ENCODE results near the gene FBXL14. TPM values are rescaled to one million over a fixed set of nuclear protein-coding genes. Genes with fewer than 3 reads are reported as not detected.

Gene FBXL14
- total and polyA plus RNA-seq, 2 of the 13 experiments (the other 11 are each of a cell fraction or from before 2014, with no cell fraction given), result 7.0 to 7.4 TPM

GRCh38 chr12:1523046-1523445 is 71.3 kb downstream of the FBXL14 start:
- Histone ChIP-seq H4K20me1 (ENCODE audit: insufficient read depth, low read length) (no peaks in the 10 kb centered on the region; the same call in 1 of the 2 replicates), H3K4me2 (ENCODE audit: low read depth, low read length) (no peak overlapping the region), H3K36me3 (replicated peaks in 1 of 2; ENCODE audit: control insufficient read depth in 1 of 2, insufficient read depth in 2 of 2, low read length in 2 of 2) (no peaks in the 10 kb centered on the region), H3K9ac (ENCODE audit: insufficient read depth, low read depth, low read length) (no peak overlapping the region), H3K4me3 (replicated peaks in 1 of 3; ENCODE audit: insufficient read depth in 1 of 3, low read depth in 2 of 3, low read length in 3 of 3) (no peak overlapping the region), H2AFZ (ENCODE audit: low read length) (no peak overlapping the region), H3K27ac (ENCODE audit: extremely low read length, insufficient read depth, low read length) (no peak overlapping the region), H3K4me1 (ENCODE audit: insufficient read depth, low read length) (peaks cover 23% of the 10 kb centered on the region), H3K79me2 (ENCODE audit: insufficient read depth, low read length) (no peaks in the 10 kb centered on the region), H3K9me3 (ENCODE audit: low read length) (no peaks in the 10 kb centered on the region), H3K27me3 (ENCODE audit: control insufficient read depth in 1 of 2, insufficient read depth in 2 of 2, low read length in 2 of 2) (peaks cover 4 to 20% of the 10 kb centered on the region in 2 experiments; a peak in 3 of 5 replicates)
- no peak for DNase-seq (ENCODE audit: low spot score)
- no peak for ATAC-seq
- WGBS (ENCODE audit: low lambda C conversion rate), result 90% methylated on average over 4 of the region's 8 CpGs
- no peak for TF ChIP-seq HMG20A (CRISPR knock-in tag; IDR thresholded peaks at IDR 0.05; ENCODE audit: borderline replicate concordance)
- TF ChIP-seq IRF1 (CRISPR knock-in tag; IDR thresholded peaks at IDR 0.05; ENCODE audit: low read depth), result no peak
- TF ChIP-seq ZNF317 (CRISPR knock-in tag; IDR thresholded peaks at IDR 0.05), result no peak
- TF ChIP-seq POGK (CRISPR knock-in tag; conservative IDR thresholded peaks at IDR 0.05), result no peak
- TF ChIP-seq FOXA3 (CRISPR knock-in tag; IDR thresholded peaks at IDR 0.05), result no peak
- TF ChIP-seq CBX1 (IDR thresholded peaks at IDR 0.05; ENCODE audit: low read depth), result no peak
- no peak for TF ChIP-seq ZNF678 (CRISPR knock-in tag; IDR thresholded peaks at IDR 0.05)
- no peak for TF ChIP-seq ZNF34 (CRISPR knock-in tag; IDR thresholded peaks at IDR 0.05; ENCODE audit: borderline replicate concordance)
- no peak for TF ChIP-seq SNAPC4 (CRISPR knock-in tag; IDR thresholded peaks at IDR 0.05)
- TF ChIP-seq ERF (CRISPR knock-in tag; IDR thresholded peaks at IDR 0.05), result no peak
- no peak for TF ChIP-seq ZBTB2 (CRISPR knock-in tag; IDR thresholded peaks at IDR 0.05; ENCODE audit: low read depth)
- TF ChIP-seq TCF7L2 (IDR thresholded peaks at IDR 0.05; ENCODE audit: low read depth, low read length), result no peak
- no peak for TF ChIP-seq ZNF20 (CRISPR knock-in tag; IDR thresholded peaks at IDR 0.05)
- no peak for TF ChIP-seq NR0B2 (CRISPR knock-in tag; IDR thresholded peaks at IDR 0.05)
- intact Hi-C loops (cut with micrococcal nuclease; ENCODE audit: unreplicated experiment) (no loop called here), in situ Hi-C loops (cut with HindIII; ENCODE audit: extremely low pct_ligation_motif_present, low pct_unique_long_range_greater_than_20kb) (no loop called here)
- ChIA-PET POLR2A (no interaction called here), CTCF (ENCODE audit: low intra/inter-chr PET ratio, low total read pairs) (no interaction called here)
- no peak for FAIRE-seq
- no TSS peak for BruUV-seq (replicated peaks)

All from HepG2 (cell line).